Lung (tissue), 12 donors: ENCODE data around the gene SIPA1. TPM values are rescaled to one million over a fixed set of nuclear protein-coding genes. Genes with fewer than 3 reads are reported as not detected.
A peak's percentile ranks its signal among the peaks of the same experiment; 100 is the strongest.

Source experiments
- ATAC-seq: fragments of 200-7000 bp; cut with Tn5 transposase; one replicate; pipeline ENCODE4 v1.9.1; 2020; ENCODE audit warnings: moderate number of reproducible peaks; ENCODE audit not compliant: insufficient read depth, low FRiP score
- DNase-seq, 3 donors: peaks; one replicate each; pipeline ENCODE4 v3.0.0-alpha.2; 2013 to 2017
- H3K27ac ChIP-seq, 2 donors: one replicate each; pipeline ENCODE4 v1.5.1; 2013; ENCODE audit warnings: mild to moderate bottlenecking in 2 of 2, moderate library complexity in 2 of 2, control low read depth in 1 of 2, inconsistent platforms in 1 of 2, low read depth in 1 of 2, low read length in 1 of 2
- H3K27me3 ChIP-seq, 3 donors: one replicate each; pipeline ENCODE4 v1.5.1; 2013; ENCODE audit warnings: low read length in 2 of 3; ENCODE audit not compliant: control insufficient read depth in 3 of 3, insufficient read depth in 3 of 3
- H3K36me3 ChIP-seq, 4 donors: one replicate each; pipeline ENCODE4 v1.5.1; 2013; ENCODE audit warnings: low read length in 4 of 4, mild to moderate bottlenecking in 1 of 4, moderate library complexity in 1 of 4; ENCODE audit not compliant: control insufficient read depth in 4 of 4, insufficient read depth in 4 of 4
- H3K4me1 ChIP-seq, 5 donors: one replicate each; pipeline ENCODE4 v1.5.1; 2013; ENCODE audit warnings: low read length in 5 of 5, mild to moderate bottlenecking in 2 of 5, moderate library complexity in 1 of 5; ENCODE audit not compliant: control insufficient read depth in 5 of 5, insufficient read depth in 5 of 5
- H3K4me3 ChIP-seq: one replicate; pipeline ENCODE4 v1.5.1; 2013; ENCODE audit warnings: mild to moderate bottlenecking, control low read depth, moderate library complexity
- H3K9ac ChIP-seq, 2 donors: one replicate each; pipeline ENCODE4 v1.5.1; 2013; ENCODE audit warnings: low read length in 2 of 2, control low read depth in 1 of 2; ENCODE audit not compliant: insufficient read depth in 1 of 2
- H3K9me3 ChIP-seq, 4 donors: one replicate each; pipeline ENCODE4 v1.5.1; 2013; ENCODE audit warnings: low read length in 3 of 4, mild to moderate bottlenecking in 1 of 4, moderate library complexity in 1 of 4; ENCODE audit not compliant: control insufficient read depth in 4 of 4, insufficient read depth in 3 of 4
- WGBS, 2 donors: extraction: QIAGEN DNeasy Blood & Tissue Kit; methylation state at CpG; one replicate each; pipeline ENCODE4 v1.1.7; 2013; 5-methylcytosine and 5-hydroxymethylcytosine counted together
- polyA plus RNA-seq, 2 donors: library from polyadenylated mRNA; stranded (reverse); fragments of 200-250 nt; gene quantifications; one replicate each; pipeline ENCODE4 v1.2.1, GENCODE V29; 2013
- total RNA-seq, 2 donors: library from RNA; depleted of rRNA in 1 of 2; stranded (reverse); fragments of >200 nt in 1 of 2; gene quantifications; one replicate each; pipeline ENCODE4 v1.2.1, GENCODE V29; 2014 to 2021
- TF ChIP-seq, protein P1 (sequence below): IDR thresholded peaks from 2 replicates; pipeline ENCODE4 v1.5.1; 2012; ENCODE audit warnings: mild to moderate bottlenecking; ENCODE audit errors: control extremely low read depth, extremely low read depth
- donor health status: control.
- donor health status: control.
- donor health status: Bipolar disorder and iron deficiency.
- donor health status: healthy.
- donor health status: DM: yes; HTN: yes; CAD: no.

SIPA1 gene
- total and polyA plus RNA-seq, 4 donors, result 39.7 to 102 (median 82.8) TPM

DNA sequence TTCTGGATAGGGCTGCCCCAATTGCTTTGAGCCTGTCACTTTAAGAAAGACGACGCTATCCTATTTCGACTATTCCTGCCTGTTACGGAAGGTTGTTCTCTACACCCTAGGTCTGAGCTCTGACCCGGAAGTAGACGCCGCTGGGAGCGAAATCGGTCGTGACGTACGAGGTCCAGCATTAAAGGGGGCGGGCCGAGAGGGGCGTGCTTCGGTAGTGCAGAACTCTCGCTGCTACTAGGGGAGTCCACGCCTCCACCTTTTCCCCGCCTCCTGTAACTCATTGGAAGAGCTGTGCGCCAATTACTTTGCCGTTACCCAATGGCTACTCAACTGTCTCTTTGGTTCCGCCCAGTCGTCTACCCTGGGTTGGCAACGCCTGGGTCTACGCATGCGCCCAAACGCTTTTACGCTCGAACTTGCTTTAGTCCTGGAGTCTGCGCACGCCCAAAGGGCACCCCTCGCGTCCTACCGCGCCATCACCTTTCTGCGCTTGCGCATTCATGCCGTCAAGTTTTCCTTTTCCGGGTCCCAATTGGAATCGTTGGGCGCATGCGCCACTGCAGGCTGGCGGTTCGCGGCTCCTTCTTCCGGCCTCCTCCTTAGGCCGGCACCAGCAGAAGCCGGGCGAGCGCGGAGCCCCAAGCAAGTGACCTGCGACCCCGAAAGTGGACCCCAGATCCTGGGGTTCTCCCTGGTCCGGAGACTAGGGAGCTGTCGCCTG, 22.5 kb upstream of the SIPA1 start, which contains the start of gene PCNX3:
Gene PCNX3, plus strand, starts transcription at position 548 of the 721 bp plus-strand sequence. CDS start 536 bp downstream, outside the sequence.
- peak; percentile 87 for ATAC-seq
- TF ChIP-seq, protein P1, sequence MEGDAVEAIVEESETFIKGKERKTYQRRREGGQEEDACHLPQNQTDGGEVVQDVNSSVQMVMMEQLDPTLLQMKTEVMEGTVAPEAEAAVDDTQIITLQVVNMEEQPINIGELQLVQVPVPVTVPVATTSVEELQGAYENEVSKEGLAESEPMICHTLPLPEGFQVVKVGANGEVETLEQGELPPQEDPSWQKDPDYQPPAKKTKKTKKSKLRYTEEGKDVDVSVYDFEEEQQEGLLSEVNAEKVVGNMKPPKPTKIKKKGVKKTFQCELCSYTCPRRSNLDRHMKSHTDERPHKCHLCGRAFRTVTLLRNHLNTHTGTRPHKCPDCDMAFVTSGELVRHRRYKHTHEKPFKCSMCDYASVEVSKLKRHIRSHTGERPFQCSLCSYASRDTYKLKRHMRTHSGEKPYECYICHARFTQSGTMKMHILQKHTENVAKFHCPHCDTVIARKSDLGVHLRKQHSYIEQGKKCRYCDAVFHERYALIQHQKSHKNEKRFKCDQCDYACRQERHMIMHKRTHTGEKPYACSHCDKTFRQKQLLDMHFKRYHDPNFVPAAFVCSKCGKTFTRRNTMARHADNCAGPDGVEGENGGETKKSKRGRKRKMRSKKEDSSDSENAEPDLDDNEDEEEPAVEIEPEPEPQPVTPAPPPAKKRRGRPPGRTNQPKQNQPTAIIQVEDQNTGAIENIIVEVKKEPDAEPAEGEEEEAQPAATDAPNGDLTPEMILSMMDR, result peak; percentile 65
- DNase-seq, result peak; percentile 100
- H3K4me3 ChIP-seq, result peak within 1 kb of the TSS; percentile 70
- no peaks in the 10 kb centered on the region for H3K27me3 ChIP-seq
- peaks cover 0 to 33% (median 11%) of the 10 kb centered on the region in 5 donors for H3K4me1 ChIP-seq
- H3K9me3 ChIP-seq, result no peaks in the 10 kb centered on the region
- peak within 1 kb of the TSS; percentile 63 to 90 for H3K9ac ChIP-seq
- WGBS, 2 donors, result 0% methylated on average over 53 to 55 of the region's 55 CpGs
- peak within 1 kb of the TSS; percentile 94 to 97 for H3K27ac ChIP-seq
- peaks cover 0 to 42% (median 20%) of the 10 kb centered on the region in 4 donors for H3K36me3 ChIP-seq

DNA sequence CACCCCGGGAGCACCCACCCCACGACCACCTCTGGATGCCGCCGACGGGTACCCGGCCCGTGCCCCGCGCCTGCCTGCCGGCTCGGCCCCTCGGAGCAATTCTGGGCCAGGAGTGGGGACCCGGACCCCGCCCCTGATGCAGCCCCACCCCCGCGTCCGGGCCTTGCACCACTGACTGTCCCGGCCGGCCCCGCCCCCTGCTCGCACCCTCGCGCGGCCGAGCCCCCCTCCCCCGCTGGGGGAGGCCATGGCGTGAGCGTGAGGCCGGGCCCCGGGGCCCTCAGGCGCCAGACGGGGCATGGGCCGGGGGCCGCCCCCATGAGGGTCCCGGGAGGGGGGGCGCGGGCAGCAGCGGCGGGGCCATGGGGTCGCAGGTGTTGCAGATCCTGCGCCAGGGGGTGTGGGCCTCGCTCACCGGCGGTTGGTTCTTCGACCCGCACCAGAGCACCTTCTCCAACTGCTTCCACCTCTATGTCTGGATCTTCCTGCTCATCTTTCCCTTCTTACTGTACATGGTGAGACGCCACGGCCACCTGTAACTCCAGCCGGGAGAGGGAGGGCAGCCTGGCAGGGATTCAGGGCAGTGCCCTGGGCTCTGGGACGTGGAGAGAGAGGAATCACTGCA, 21.8 kb upstream of the SIPA1 start:
- peak overlapping the region; percentile 55 to 74 for H3K9ac ChIP-seq
- DNase-seq (peak in 1 of 3 donors; percentile 44), ATAC-seq (no peak)
- peaks cover 0 to 44% (median 21%) of the 10 kb centered on the region in 4 donors for H3K36me3 ChIP-seq
- H3K27ac ChIP-seq, result peak overlapping the region; percentile 87 to 89
- 2% methylated on average over 27 to 50 of the region's 50 CpGs for WGBS, 2 donors
- TF ChIP-seq, protein P1, result no peak
- peak overlapping the region; percentile 70 for H3K4me3 ChIP-seq
- no peaks in the 10 kb centered on the region for H3K9me3 ChIP-seq
- H3K27me3 ChIP-seq, result no peaks in the 10 kb centered on the region
- H3K4me1 ChIP-seq, result peaks cover 0 to 27% (median 11%) of the 10 kb centered on the region in 5 donors

DNA sequence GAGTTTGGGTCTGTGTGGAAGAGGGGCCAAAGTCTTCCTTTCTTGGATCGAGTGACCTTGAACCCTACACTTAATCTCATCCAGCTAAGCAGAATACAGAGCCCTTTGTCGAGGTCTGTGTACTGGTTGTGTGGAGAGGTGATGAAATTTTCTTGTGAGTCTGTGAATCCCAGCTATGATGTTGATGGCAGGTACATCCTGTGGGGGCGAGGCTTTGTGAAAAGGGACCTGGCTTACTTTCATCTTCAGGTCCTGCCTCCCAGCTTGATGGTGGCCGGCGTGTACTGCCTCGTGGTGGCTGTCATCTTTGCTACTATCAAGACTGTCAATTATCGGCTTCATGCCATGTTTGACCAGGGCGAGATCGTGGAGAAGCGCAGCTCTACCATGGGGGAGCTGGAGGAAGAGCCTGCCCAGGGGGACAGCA, 21.3 kb upstream of the SIPA1 start:
- WGBS, 2 donors, result 66 to 76% methylated on average over 10 of the region's 10 CpGs
- H3K36me3 ChIP-seq, result peaks cover 0 to 45% (median 22%) of the 10 kb centered on the region in 4 donors
- peaks cover 0 to 27% (median 9%) of the 10 kb centered on the region in 5 donors for H3K4me1 ChIP-seq
- H3K9ac ChIP-seq, result peak overlapping the region; percentile 55 to 74
- H3K4me3 ChIP-seq, result peak overlapping the region; percentile 70
- DNase-seq, result no peak
- no peaks in the 10 kb centered on the region for H3K9me3 ChIP-seq
- no peak for ATAC-seq
- TF ChIP-seq, protein P1, result no peak
- H3K27ac ChIP-seq, result peak overlapping the region; percentile 14 to 49
- no peaks in the 10 kb centered on the region for H3K27me3 ChIP-seq
